GM12878 (cell line): Measurements from ENCODE around the gene CHST15.

Source experiments
- BACH1 ChIP-seq: fragments of 450-650 bp; IDR thresholded peaks from 2 replicates; pipeline ENCODE4 v1.6.1; 2017; ENCODE audit warnings: mild to moderate bottlenecking, borderline replicate concordance
- BHLHE40 ChIP-seq, 2 experiments: fragments of 450-650 bp in 1 of 2; IDR thresholded peaks; 2 replicates each; pipeline ENCODE4 v1.6.1; 2011 to 2017; ENCODE audit warnings: low read depth in 2 of 2, borderline replicate concordance in 1 of 2, improper control_type of control experiment in 1 of 2, low read length in 1 of 2, mild to moderate bottlenecking in 1 of 2
- CBFB ChIP-seq: IDR thresholded peaks from 2 replicates; pipeline ENCODE4 v1.6.1; 2016; ENCODE audit warnings: antibody characterized with exemption, low read depth
- CEBPB ChIP-seq, 2 experiments: fragments of 150-350 bp in 1 of 2; IDR thresholded peaks; 2 replicates each; pipeline ENCODE4 v1.6.1; 2012 to 2014; ENCODE audit warnings: low read depth in 2 of 2, low read length in 2 of 2, borderline replicate concordance in 1 of 2, inconsistent platforms in 1 of 2
- EZH2 ChIP-seq: IDR thresholded peaks from 2 replicates; pipeline ENCODE4 v1.6.1; 2012; ENCODE audit warnings: low read depth, mild to moderate bottlenecking, control low read depth, inconsistent platforms, low read length, borderline replicate concordance; ENCODE audit not compliant: control insufficient read depth
- FOS ChIP-seq: IDR thresholded peaks from 3 replicates; pipeline ENCODE4 v1.6.1; 2011; ENCODE audit warnings: borderline replicate concordance; ENCODE audit not compliant: insufficient read length; ENCODE audit errors: extremely low read depth
- MEF2B ChIP-seq: fragments of 450-650 bp; IDR thresholded peaks from 2 replicates; pipeline ENCODE4 v1.6.1; 2018; ENCODE audit warnings: mild to moderate bottlenecking, moderate library complexity; ENCODE audit not compliant: partially characterized antibody, poor library complexity, severe bottlenecking
- POLR2A ChIP-seq: IDR thresholded peaks from 2 replicates; pipeline ENCODE4 v1.6.1; 2011; ENCODE audit warnings: low read depth, mild to moderate bottlenecking, low read length
- POU2F2 ChIP-seq: IDR thresholded peaks from 3 replicates; pipeline ENCODE4 v1.6.1; 2011; ENCODE audit warnings: low read depth, mild to moderate bottlenecking, low read length, borderline replicate concordance
- RFX5 ChIP-seq: IDR thresholded peaks from 2 replicates; pipeline ENCODE4 v1.6.1; 2011; ENCODE audit warnings: low read depth, low read length, improper control_type of control experiment
- YBX1 ChIP-seq: fragments of 450-650 bp; IDR thresholded peaks from 2 replicates; pipeline ENCODE4 v1.6.1; 2016; ENCODE audit warnings: antibody characterized with exemption
- TF ChIP-seq, protein P1 (sequence below): IDR thresholded peaks from 2 replicates; pipeline ENCODE4 v1.6.1; 2012; ENCODE audit warnings: low read depth, low read length, improper control_type of control experiment
- TF ChIP-seq, protein P2 (sequence below): IDR thresholded peaks from 2 replicates; pipeline ENCODE4 v1.6.1; 2012; ENCODE audit warnings: low read depth, low read length, improper control_type of control experiment

DNA sequence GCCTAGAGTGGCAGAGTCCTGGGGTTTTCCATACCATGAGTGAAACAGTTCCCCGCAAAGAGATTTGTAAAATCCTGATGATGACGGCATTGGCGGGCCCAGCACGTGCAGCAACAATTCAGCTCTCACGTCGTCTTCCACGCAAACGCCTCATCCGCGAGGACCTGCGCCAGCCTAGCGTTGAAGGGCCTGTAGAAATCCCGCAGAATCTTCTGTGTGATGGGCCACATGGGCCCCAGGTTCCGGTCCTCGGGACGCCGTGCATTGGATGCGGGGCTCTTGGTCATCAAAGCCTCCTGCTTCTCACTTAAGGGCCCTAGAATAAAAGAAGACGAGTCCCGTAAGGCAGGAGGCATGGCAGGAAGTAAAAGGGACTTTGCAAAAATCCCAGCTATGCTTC, 83.4 kb downstream of the CHST15 start:
- TF ChIP-seq EZH2 (no peak), YBX1 (no peak), CBFB (no peak), POU2F2 (no peak), CEBPB (IDR thresholded peaks at IDR 0.05; ENCODE audit: borderline replicate concordance in 1 of 2, low read depth in 2 of 2, low read length in 2 of 2) (no peak), BHLHE40 (IDR thresholded peaks at IDR 0.05; ENCODE audit: borderline replicate concordance in 1 of 2, low read depth in 2 of 2, low read length in 1 of 2) (no peak), MEF2B (no peak), BACH1 (no peak), POLR2A (no peak), FOS (no peak), RFX5 (no peak)
- TF ChIP-seq, protein P1, sequence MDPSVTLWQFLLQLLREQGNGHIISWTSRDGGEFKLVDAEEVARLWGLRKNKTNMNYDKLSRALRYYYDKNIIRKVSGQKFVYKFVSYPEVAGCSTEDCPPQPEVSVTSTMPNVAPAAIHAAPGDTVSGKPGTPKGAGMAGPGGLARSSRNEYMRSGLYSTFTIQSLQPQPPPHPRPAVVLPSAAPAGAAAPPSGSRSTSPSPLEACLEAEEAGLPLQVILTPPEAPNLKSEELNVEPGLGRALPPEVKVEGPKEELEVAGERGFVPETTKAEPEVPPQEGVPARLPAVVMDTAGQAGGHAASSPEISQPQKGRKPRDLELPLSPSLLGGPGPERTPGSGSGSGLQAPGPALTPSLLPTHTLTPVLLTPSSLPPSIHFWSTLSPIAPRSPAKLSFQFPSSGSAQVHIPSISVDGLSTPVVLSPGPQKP: no peak
- TF ChIP-seq, protein P2, sequence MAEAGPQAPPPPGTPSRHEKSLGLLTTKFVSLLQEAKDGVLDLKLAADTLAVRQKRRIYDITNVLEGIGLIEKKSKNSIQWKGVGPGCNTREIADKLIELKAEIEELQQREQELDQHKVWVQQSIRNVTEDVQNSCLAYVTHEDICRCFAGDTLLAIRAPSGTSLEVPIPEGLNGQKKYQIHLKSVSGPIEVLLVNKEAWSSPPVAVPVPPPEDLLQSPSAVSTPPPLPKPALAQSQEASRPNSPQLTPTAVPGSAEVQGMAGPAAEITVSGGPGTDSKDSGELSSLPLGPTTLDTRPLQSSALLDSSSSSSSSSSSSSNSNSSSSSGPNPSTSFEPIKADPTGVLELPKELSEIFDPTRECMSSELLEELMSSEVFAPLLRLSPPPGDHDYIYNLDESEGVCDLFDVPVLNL: no peak
